ENCODE measurements around the gene PMPCA.
"Not testable (repeated sequence)": the region's sequence is repeated elsewhere in the genome, so short reads cannot be mapped to it uniquely, and the experiment has no call there.

Gene PMPCA

DNA sequence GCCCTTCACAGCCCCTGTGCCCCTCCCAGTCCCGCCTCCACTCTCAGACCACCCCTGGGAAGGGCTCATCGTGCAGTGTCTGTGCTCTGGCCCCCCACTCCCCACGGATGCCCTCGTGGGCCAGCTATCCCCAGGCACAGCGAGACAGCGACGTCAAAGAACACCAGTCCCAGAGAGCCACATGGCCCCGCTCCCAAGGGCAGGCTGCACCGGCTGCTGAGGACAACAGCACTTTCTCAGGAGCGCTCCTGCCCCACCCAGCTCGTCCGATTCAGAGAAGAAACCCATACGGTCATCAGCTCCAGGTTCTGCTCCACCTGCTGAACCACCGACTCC, 5.7 kb upstream of the PMPCA start:
- peaks cover 6% of the 10 kb centered on the region; the same call in 1 of the 2 replicates for H3K36me3 ChIP-seq (ENCODE audit: insufficient read depth, low read length)
- H3K27me3 ChIP-seq (ENCODE audit: insufficient read depth, low read length, poor library complexity, severe bottlenecking), result no peaks in the 10 kb centered on the region
- H3K79me2 ChIP-seq (ENCODE audit: insufficient read depth, low read length), result peaks cover 31% of the 10 kb centered on the region
- H3K9me2 ChIP-seq (replicated peaks; ENCODE audit: low read depth, low read length), result no peaks in the 10 kb centered on the region
- peak overlapping the region; percentile 74 for H3K4me2 ChIP-seq (ENCODE audit: low read depth, low read length, poor library complexity, severe bottlenecking)
- peak overlapping the region; percentile 37 for H3K4me3 ChIP-seq (ENCODE audit: low read length, poor library complexity, severe bottlenecking)
- H3K4me1 ChIP-seq (ENCODE audit: insufficient read depth, low read length, poor library complexity, severe bottlenecking), result peaks cover 46% of the 10 kb centered on the region
- no peak overlapping the region for H2AFZ ChIP-seq (ENCODE audit: low read length)
- no peaks in the 10 kb centered on the region for H3K9me3 ChIP-seq (ENCODE audit: insufficient read depth, low read depth, low read length)
- peaks cover 7% of the 10 kb centered on the region for H4K20me1 ChIP-seq (ENCODE audit: insufficient read depth, low read length, poor library complexity, severe bottlenecking)
- H3K9ac ChIP-seq (ENCODE audit: low read depth, low read length, poor library complexity, severe bottlenecking), result peak overlapping the region; percentile 46
- TF ChIP-seq, protein P1, sequence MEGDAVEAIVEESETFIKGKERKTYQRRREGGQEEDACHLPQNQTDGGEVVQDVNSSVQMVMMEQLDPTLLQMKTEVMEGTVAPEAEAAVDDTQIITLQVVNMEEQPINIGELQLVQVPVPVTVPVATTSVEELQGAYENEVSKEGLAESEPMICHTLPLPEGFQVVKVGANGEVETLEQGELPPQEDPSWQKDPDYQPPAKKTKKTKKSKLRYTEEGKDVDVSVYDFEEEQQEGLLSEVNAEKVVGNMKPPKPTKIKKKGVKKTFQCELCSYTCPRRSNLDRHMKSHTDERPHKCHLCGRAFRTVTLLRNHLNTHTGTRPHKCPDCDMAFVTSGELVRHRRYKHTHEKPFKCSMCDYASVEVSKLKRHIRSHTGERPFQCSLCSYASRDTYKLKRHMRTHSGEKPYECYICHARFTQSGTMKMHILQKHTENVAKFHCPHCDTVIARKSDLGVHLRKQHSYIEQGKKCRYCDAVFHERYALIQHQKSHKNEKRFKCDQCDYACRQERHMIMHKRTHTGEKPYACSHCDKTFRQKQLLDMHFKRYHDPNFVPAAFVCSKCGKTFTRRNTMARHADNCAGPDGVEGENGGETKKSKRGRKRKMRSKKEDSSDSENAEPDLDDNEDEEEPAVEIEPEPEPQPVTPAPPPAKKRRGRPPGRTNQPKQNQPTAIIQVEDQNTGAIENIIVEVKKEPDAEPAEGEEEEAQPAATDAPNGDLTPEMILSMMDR (conservative IDR thresholded peaks at IDR 0.05; ENCODE audit: low read length), result no peak
- no peak for TF ChIP-seq EZH2phosphoT487 (IDR thresholded peaks at IDR 0.05; ENCODE audit: borderline replicate concordance)
- 0 out of 2 replicates have a peak, but pooled peaks cover 4% of the 10 kb centered on the region for H3F3A ChIP-seq (ENCODE audit: low read depth)

DNA sequence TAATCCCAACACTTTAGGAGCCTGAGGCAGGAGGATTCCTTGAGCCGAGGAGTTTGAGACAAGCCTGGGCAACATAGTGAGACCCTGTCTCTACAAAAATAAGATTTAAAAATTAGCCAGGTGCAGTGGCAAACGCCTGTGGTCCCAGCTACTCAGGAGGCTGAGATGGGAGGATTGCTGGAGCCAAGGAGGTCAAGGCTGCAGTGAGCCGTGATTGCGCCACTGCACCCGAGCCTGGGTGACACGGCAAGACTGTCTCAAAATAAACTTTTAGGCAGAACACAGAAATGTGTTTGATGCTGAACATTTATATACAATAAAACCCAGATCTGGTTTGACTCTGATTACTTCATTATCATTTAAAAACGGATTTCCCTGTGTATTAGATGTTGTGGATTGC, 5.0 kb upstream of the PMPCA start:
- no peaks in the 10 kb centered on the region for H3K9me2 ChIP-seq (replicated peaks; ENCODE audit: low read depth, low read length)
- peaks cover 5% of the 10 kb centered on the region for H4K20me1 ChIP-seq (ENCODE audit: insufficient read depth, low read length, poor library complexity, severe bottlenecking)
- H3K9me3 ChIP-seq (ENCODE audit: insufficient read depth, low read depth, low read length), result no peaks in the 10 kb centered on the region
- peaks cover 43% of the 10 kb centered on the region for H3K4me1 ChIP-seq (ENCODE audit: insufficient read depth, low read length, poor library complexity, severe bottlenecking)
- no peak overlapping the region for H3K9ac ChIP-seq (ENCODE audit: low read depth, low read length, poor library complexity, severe bottlenecking)
- peak overlapping the region; percentile 74 for H3K4me2 ChIP-seq (ENCODE audit: low read depth, low read length, poor library complexity, severe bottlenecking)
- no peak overlapping the region for H3K4me3 ChIP-seq (ENCODE audit: low read length, poor library complexity, severe bottlenecking)
- no peak for TF ChIP-seq EZH2phosphoT487 (IDR thresholded peaks at IDR 0.05; ENCODE audit: borderline replicate concordance)
- TF ChIP-seq, protein P1 (conservative IDR thresholded peaks at IDR 0.05; ENCODE audit: low read length), result no peak
- H3F3A ChIP-seq (ENCODE audit: low read depth), result 0 out of 2 replicates have a peak, but pooled peaks cover 4% of the 10 kb centered on the region
- no peaks in the 10 kb centered on the region for H3K27me3 ChIP-seq (ENCODE audit: insufficient read depth, low read length, poor library complexity, severe bottlenecking)
- peaks cover 6% of the 10 kb centered on the region; the same call in 1 of the 2 replicates for H3K36me3 ChIP-seq (ENCODE audit: insufficient read depth, low read length)
- no peak overlapping the region for H2AFZ ChIP-seq (ENCODE audit: low read length)
- H3K79me2 ChIP-seq (ENCODE audit: insufficient read depth, low read length), result peaks cover 34% of the 10 kb centered on the region

DNA sequence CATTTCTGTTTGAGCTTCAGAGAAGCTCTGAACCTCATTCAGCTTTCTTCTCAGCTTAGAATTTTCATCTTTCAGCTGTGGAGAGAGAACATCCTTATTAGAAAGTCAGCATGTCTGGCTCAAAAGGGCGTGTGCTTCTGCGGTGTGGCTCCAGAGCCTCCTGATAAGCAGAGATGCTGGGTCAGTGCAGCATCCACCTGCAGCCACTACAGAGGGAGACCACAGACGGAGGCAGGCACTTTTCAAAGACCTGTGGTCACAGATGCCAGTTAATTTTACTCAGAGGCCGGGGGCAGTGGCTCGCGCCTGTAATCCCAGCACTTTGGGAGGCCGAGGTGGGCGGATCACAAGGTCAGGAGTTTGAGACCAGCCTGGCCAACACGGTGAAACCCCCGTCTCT, 4.6 kb upstream of the PMPCA start:
- H3K9ac ChIP-seq (ENCODE audit: low read depth, low read length, poor library complexity, severe bottlenecking); H3K4me3 ChIP-seq (ENCODE audit: low read length, poor library complexity, severe bottlenecking); H4K20me1 ChIP-seq (ENCODE audit: insufficient read depth, low read length, poor library complexity, severe bottlenecking); H3K36me3 ChIP-seq (ENCODE audit: insufficient read depth, low read length); H3K9me2 ChIP-seq (replicated peaks; ENCODE audit: low read depth, low read length); H3K9me3 ChIP-seq (ENCODE audit: insufficient read depth, low read depth, low read length); H2AFZ ChIP-seq (ENCODE audit: low read length); H3F3A ChIP-seq (ENCODE audit: low read depth); H3K27me3 ChIP-seq (ENCODE audit: insufficient read depth, low read length, poor library complexity, severe bottlenecking): not testable (repeated sequence)
- Histone ChIP-seq H3K4me1 (ENCODE audit: insufficient read depth, low read length, poor library complexity, severe bottlenecking) (peaks cover 40% of the 10 kb centered on the region), H3K79me2 (ENCODE audit: insufficient read depth, low read length) (peaks cover 38% of the 10 kb centered on the region), H3K4me2 (ENCODE audit: low read depth, low read length, poor library complexity, severe bottlenecking) (peak overlapping the region; percentile 74)

DNA sequence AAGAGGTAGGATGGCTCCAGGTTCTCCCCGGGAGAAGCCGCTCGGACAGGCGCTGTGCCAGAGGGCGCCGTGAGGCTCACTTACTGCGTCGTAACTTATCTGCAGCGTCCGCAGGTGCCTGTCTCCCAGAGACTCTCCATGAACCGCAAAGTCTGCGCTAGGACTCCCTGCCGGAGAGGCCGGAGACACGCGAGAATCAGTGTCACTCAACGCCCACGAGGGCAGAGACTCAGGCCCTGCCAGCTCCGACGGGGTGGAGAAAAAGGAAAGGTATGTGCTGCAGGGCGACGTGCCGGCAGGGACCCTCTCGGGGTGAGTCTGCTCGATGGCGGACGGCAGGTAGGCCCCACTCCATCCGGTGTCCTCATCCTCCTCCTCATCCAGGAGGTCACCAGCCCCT, 3.4 kb upstream of the PMPCA start:
- H4K20me1 ChIP-seq (ENCODE audit: insufficient read depth, low read length, poor library complexity, severe bottlenecking), result peaks cover 18% of the 10 kb centered on the region
- H3K4me3 ChIP-seq (ENCODE audit: low read length, poor library complexity, severe bottlenecking); H3K4me2 ChIP-seq (ENCODE audit: low read depth, low read length, poor library complexity, severe bottlenecking); H3K36me3 ChIP-seq (ENCODE audit: insufficient read depth, low read length); H2AFZ ChIP-seq (ENCODE audit: low read length); H3K9ac ChIP-seq (ENCODE audit: low read depth, low read length, poor library complexity, severe bottlenecking); H3F3A ChIP-seq (ENCODE audit: low read depth); H3K9me3 ChIP-seq (ENCODE audit: insufficient read depth, low read depth, low read length); H3K27me3 ChIP-seq (ENCODE audit: insufficient read depth, low read length, poor library complexity, severe bottlenecking); H3K9me2 ChIP-seq (replicated peaks; ENCODE audit: low read depth, low read length): not testable (repeated sequence)
- peaks cover 50% of the 10 kb centered on the region for H3K4me1 ChIP-seq (ENCODE audit: insufficient read depth, low read length, poor library complexity, severe bottlenecking)
- peaks cover 50% of the 10 kb centered on the region for H3K79me2 ChIP-seq (ENCODE audit: insufficient read depth, low read length)

Measured in Loucy (cell line).